ENCODE measurements around the gene GFRA1. TPM values are rescaled to one million over a fixed set of nuclear protein-coding genes. Genes with fewer than 3 reads are reported as not detected.

Gene GFRA1
- total and polyA plus RNA-seq, 2 donors (not counting 1 experiment from before 2014, with no cell fraction given): 6.3 to 29.6 TPM

DNA sequence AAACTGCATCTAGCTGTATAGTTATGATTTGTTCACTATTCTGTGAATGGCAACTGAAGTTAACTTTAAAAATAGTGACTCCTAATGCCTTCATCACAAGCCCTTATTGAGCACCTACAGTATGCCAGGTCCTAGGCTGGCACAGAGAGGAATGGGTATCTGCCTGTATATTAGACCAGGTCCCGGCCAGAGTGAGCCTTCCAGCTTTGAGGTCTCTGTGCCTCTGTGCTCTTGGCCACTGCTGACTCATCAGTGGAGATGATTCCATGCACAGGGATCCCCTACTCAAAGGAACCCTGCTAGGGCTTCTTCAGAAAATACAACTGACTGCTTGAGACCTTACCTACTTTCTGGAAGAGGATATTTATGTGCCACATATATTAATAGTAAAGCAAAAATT lies 118.4 kb downstream of the GFRA1 start:
- H3K36me3 ChIP-seq (ENCODE audit: control insufficient read depth, insufficient read depth, low read length): no peaks in the 10 kb centered on the region
- H3K4me2 ChIP-seq (ENCODE audit: extremely low read depth, insufficient read depth, low read length): no peak overlapping the region
- H4K20me1 ChIP-seq (ENCODE audit: control insufficient read depth, extremely low read depth, insufficient read depth, low read length): no peaks in the 10 kb centered on the region
- no peaks in the 10 kb centered on the region for H3K4me1 ChIP-seq (ENCODE audit: control insufficient read depth, extremely low read depth, insufficient read depth, low read length)
- no peak overlapping the region for H3K4me3 ChIP-seq (replicated peaks in 1 of 4; ENCODE audit: control extremely low read depth in 1 of 4, insufficient read depth in 1 of 4, low read depth in 3 of 4, low read length in 4 of 4)
- no peak overlapping the region for H3K9ac ChIP-seq (ENCODE audit: insufficient read depth, low read length)
- no peaks in the 10 kb centered on the region for H3K9me3 ChIP-seq (ENCODE audit: control insufficient read depth, insufficient read depth, low read depth, low read length)
- H3K27me3 ChIP-seq (ENCODE audit: control insufficient read depth, insufficient read depth, low read length): no peaks in the 10 kb centered on the region
- H2AFZ ChIP-seq (ENCODE audit: low read length): no peak overlapping the region
- H3K27ac ChIP-seq (ENCODE audit: insufficient read depth, low read length): no peak overlapping the region
- no peak for DNase-seq (ENCODE audit: low read depth in 2 of 2)
- TF ChIP-seq EZH2 (IDR thresholded peaks at IDR 0.05; ENCODE audit: low read length, missing control alignments): no peak
- TF ChIP-seq, protein P1, sequence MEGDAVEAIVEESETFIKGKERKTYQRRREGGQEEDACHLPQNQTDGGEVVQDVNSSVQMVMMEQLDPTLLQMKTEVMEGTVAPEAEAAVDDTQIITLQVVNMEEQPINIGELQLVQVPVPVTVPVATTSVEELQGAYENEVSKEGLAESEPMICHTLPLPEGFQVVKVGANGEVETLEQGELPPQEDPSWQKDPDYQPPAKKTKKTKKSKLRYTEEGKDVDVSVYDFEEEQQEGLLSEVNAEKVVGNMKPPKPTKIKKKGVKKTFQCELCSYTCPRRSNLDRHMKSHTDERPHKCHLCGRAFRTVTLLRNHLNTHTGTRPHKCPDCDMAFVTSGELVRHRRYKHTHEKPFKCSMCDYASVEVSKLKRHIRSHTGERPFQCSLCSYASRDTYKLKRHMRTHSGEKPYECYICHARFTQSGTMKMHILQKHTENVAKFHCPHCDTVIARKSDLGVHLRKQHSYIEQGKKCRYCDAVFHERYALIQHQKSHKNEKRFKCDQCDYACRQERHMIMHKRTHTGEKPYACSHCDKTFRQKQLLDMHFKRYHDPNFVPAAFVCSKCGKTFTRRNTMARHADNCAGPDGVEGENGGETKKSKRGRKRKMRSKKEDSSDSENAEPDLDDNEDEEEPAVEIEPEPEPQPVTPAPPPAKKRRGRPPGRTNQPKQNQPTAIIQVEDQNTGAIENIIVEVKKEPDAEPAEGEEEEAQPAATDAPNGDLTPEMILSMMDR (conservative IDR thresholded peaks at IDR 0.05 in 1 of 2, IDR thresholded peaks at IDR 0.05 in 1 of 2; ENCODE audit: low read depth in 1 of 2, low read length in 2 of 2): no peak
- no peaks in the 10 kb centered on the region for H3K79me2 ChIP-seq (ENCODE audit: control insufficient read depth, insufficient read depth, low read length)

DNA sequence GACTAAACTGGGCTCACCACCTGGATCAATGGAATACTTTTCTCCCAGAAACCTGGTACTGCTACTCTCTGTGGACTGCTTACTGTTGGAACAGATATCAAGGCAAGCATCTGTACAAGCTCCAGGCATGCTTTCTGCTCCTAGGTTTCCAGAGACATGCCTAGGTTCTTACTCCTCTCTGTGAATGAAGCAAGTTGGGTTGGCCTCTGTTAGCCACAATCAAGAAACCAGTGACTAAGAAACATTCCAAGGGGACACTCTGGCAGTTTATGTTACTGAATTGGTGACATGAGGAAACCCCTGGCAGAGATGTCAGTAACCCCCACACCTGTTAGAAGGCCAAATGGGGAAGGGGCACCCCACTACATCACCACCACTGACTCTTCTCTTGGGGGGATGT lies 121.9 kb downstream of the GFRA1 start:
- no peaks in the 10 kb centered on the region for H3K79me2 ChIP-seq (ENCODE audit: control insufficient read depth, insufficient read depth, low read length)
- H3K27me3 ChIP-seq (ENCODE audit: control insufficient read depth, insufficient read depth, low read length): no peaks in the 10 kb centered on the region
- TF ChIP-seq EZH2 (IDR thresholded peaks at IDR 0.05; ENCODE audit: low read length, missing control alignments): no peak
- TF ChIP-seq, protein P1 (conservative IDR thresholded peaks at IDR 0.05 in 1 of 2, IDR thresholded peaks at IDR 0.05 in 1 of 2; ENCODE audit: low read depth in 1 of 2, low read length in 2 of 2): no peak
- H3K4me3 ChIP-seq (replicated peaks in 1 of 4; ENCODE audit: control extremely low read depth in 1 of 4, insufficient read depth in 1 of 4, low read depth in 3 of 4, low read length in 4 of 4): no peak overlapping the region
- DNase-seq (ENCODE audit: low read depth in 2 of 2): peak in 1 of 2 donors; percentile 10
- no peak overlapping the region for H2AFZ ChIP-seq (ENCODE audit: low read length)
- no peaks in the 10 kb centered on the region for H3K36me3 ChIP-seq (ENCODE audit: control insufficient read depth, insufficient read depth, low read length)
- H4K20me1 ChIP-seq (ENCODE audit: control insufficient read depth, extremely low read depth, insufficient read depth, low read length): no peaks in the 10 kb centered on the region
- H3K4me2 ChIP-seq (ENCODE audit: extremely low read depth, insufficient read depth, low read length): no peak overlapping the region
- H3K9me3 ChIP-seq (ENCODE audit: control insufficient read depth, insufficient read depth, low read depth, low read length): no peaks in the 10 kb centered on the region
- H3K9ac ChIP-seq (ENCODE audit: insufficient read depth, low read length): no peak overlapping the region
- no peak overlapping the region for H3K27ac ChIP-seq (ENCODE audit: insufficient read depth, low read length)
- H3K4me1 ChIP-seq (ENCODE audit: control insufficient read depth, extremely low read depth, insufficient read depth, low read length): no peaks in the 10 kb centered on the region

DNA sequence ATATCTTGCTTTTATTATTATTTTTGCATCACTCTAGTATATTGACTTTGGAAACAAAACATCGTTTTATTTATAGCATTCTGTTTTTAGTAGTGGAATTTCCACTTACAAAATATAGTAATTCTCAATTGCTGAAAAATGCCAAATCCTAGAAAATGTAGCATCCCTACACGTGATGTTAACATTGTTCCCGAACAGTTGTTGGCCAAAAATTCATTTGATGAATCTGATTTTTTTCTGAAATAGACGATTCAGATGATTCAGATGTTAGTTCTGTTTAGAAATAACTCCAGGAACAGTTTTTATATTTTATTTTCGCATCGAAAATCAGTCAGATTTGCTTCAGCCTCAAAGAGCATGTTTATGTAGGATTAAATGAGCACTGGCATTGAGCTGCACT lies 122.4 kb downstream of the GFRA1 start:
- no peaks in the 10 kb centered on the region for H3K79me2 ChIP-seq (ENCODE audit: control insufficient read depth, insufficient read depth, low read length)
- no peak overlapping the region for H3K4me2 ChIP-seq (ENCODE audit: extremely low read depth, insufficient read depth, low read length)
- no peaks in the 10 kb centered on the region for H3K9me3 ChIP-seq (ENCODE audit: control insufficient read depth, insufficient read depth, low read depth, low read length)
- H3K4me1 ChIP-seq (ENCODE audit: control insufficient read depth, extremely low read depth, insufficient read depth, low read length): no peaks in the 10 kb centered on the region
- H4K20me1 ChIP-seq (ENCODE audit: control insufficient read depth, extremely low read depth, insufficient read depth, low read length): no peaks in the 10 kb centered on the region
- H3K4me3 ChIP-seq (replicated peaks in 1 of 4; ENCODE audit: control extremely low read depth in 1 of 4, insufficient read depth in 1 of 4, low read depth in 3 of 4, low read length in 4 of 4): no peak overlapping the region
- H3K9ac ChIP-seq (ENCODE audit: insufficient read depth, low read length): no peak overlapping the region
- no peaks in the 10 kb centered on the region for H3K36me3 ChIP-seq (ENCODE audit: control insufficient read depth, insufficient read depth, low read length)
- no peaks in the 10 kb centered on the region for H3K27me3 ChIP-seq (ENCODE audit: control insufficient read depth, insufficient read depth, low read length)
- no peak overlapping the region for H2AFZ ChIP-seq (ENCODE audit: low read length)
- TF ChIP-seq EZH2 (IDR thresholded peaks at IDR 0.05; ENCODE audit: low read length, missing control alignments): no peak
- TF ChIP-seq, protein P1 (conservative IDR thresholded peaks at IDR 0.05 in 1 of 2, IDR thresholded peaks at IDR 0.05 in 1 of 2; ENCODE audit: low read depth in 1 of 2, low read length in 2 of 2): no peak
- no peak overlapping the region for H3K27ac ChIP-seq (ENCODE audit: insufficient read depth, low read length)
- no peak for DNase-seq (ENCODE audit: low read depth in 2 of 2)
